GM12878 (cell line): Measurements from ENCODE around the gene ZDHHC1. TPM values are rescaled to one million over a fixed set of nuclear protein-coding genes. Genes with fewer than 3 reads are reported as not detected.

Source experiments
- ATAC-seq: fragments of 200-7000 bp; cut with Tn5 transposase; 3 replicates; pipeline ENCODE4 v1.9.1; 2020; ENCODE audit warnings: mild to moderate bottlenecking, moderate library complexity
- BruUV-seq: library from RNA; stranded (reverse); fragments of 400-500 nt; replicated peaks from 2 replicates; lab custom pipeline; 2021; lab: Mats Ljungman, UMichigan
- CTCF ChIA-PET: fragments of 300-600 bp; sonication (Branson Sonifier 250); formaldehyde crosslinking; extraction: SDS; loops from one replicate; lab custom pipeline; 2021; ENCODE audit warnings: inconsistent platforms; lab: Yijun Ruan, JAX
- POLR2A ChIA-PET: fragments of 350-600 bp; formaldehyde crosslinking; extraction: SDS; loops from one replicate; lab custom pipeline; 2021; ENCODE audit warnings: inconsistent platforms; lab: Charles Lee
- RAD21 ChIA-PET: fragments of 300-600 bp; sonication (Branson Sonifier 250); formaldehyde crosslinking; loops from one replicate; lab custom pipeline; 2023; ENCODE audit warnings: antibody characterized with exemption; ENCODE audit not compliant: unreplicated experiment; lab: Charles Lee
- SMC1A ChIA-PET: fragments of 300-600 bp; sonication (Branson Sonifier 250); formaldehyde crosslinking; loops from one replicate; lab custom pipeline; 2023; ENCODE audit not compliant: unreplicated experiment, uncharacterized antibody; lab: Charles Lee
- DNase-seq: peaks from one replicate; pipeline ENCODE4 v3.0.0-alpha.2; 2011; ENCODE audit warnings: low read depth, low spot score
- FAIRE-seq: peaks from 3 replicates; lab custom pipeline; 2011; peaks lifted over from hg19 to GRCh38; lab: Jason Lieb, UNC
- H2AFZ ChIP-seq: 2 replicates; pipeline ENCODE4 v1.6.0; 2011; ENCODE audit warnings: low read depth, low read length, control low read depth; ENCODE audit not compliant: control insufficient read depth
- H3K27ac ChIP-seq: 2 replicates; pipeline ENCODE4 v1.5.1; 2011; ENCODE audit warnings: control low read depth; ENCODE audit not compliant: control insufficient read depth, insufficient read depth
- H3K27me3 ChIP-seq, 2 experiments: replicated peaks in 1 of 2; 2 replicates each; pipeline versions ENCODE4 v1.6.0 to v1.6.1; 2011; ENCODE audit warnings: low read length in 1 of 2; ENCODE audit not compliant: control insufficient read depth in 2 of 2, insufficient read depth in 2 of 2
- H3K36me3 ChIP-seq, 2 experiments: 2 replicates each; pipeline ENCODE4 v1.5.1; 2011; ENCODE audit warnings: low read length in 1 of 2; ENCODE audit not compliant: control insufficient read depth in 2 of 2, insufficient read depth in 2 of 2
- H3K4me1 ChIP-seq: 2 replicates; pipeline ENCODE4 v1.6.1; 2011; ENCODE audit warnings: mild to moderate bottlenecking, low read length, moderate library complexity, mixed read lengths; ENCODE audit not compliant: control insufficient read depth, insufficient read depth
- H3K4me2 ChIP-seq: 2 replicates; pipeline ENCODE4 v1.6.0; 2011; ENCODE audit warnings: control low read depth; ENCODE audit not compliant: control insufficient read depth, insufficient read depth
- H3K4me3 ChIP-seq: fragments of 200-600 bp; sonication (generic); 2 replicates; pipeline ENCODE4 v1.5.1; 2016
- H3K79me2 ChIP-seq: 2 replicates; pipeline ENCODE4 v1.6.0; 2011; ENCODE audit warnings: low read length; ENCODE audit not compliant: control insufficient read depth, insufficient read depth
- H3K9ac ChIP-seq: 2 replicates; pipeline ENCODE4 v1.8.0; 2011; ENCODE audit warnings: low read length, control low read depth, mixed read lengths; ENCODE audit not compliant: control insufficient read depth, insufficient read depth
- H3K9me3 ChIP-seq: replicated peaks from 3 replicates; pipeline ENCODE4 v1.5.1; 2011; ENCODE audit warnings: mild to moderate bottlenecking, low read length; ENCODE audit not compliant: control insufficient read depth, insufficient read depth
- H4K20me1 ChIP-seq: 2 replicates; pipeline ENCODE4 v1.6.0; 2011; ENCODE audit not compliant: control insufficient read depth, insufficient read depth
- ATF7 ChIP-seq: fragments of 450-650 bp; IDR thresholded peaks from 2 replicates; pipeline ENCODE4 v1.6.1; 2016; ENCODE audit warnings: low read depth, mild to moderate bottlenecking
- BACH1 ChIP-seq: fragments of 450-650 bp; IDR thresholded peaks from 2 replicates; pipeline ENCODE4 v1.6.1; 2017; ENCODE audit warnings: mild to moderate bottlenecking, borderline replicate concordance
- DPF2 ChIP-seq: fragments of 450-650 bp; IDR thresholded peaks from 2 replicates; pipeline ENCODE4 v1.6.1; 2017; ENCODE audit warnings: mild to moderate bottlenecking
- E2F4 ChIP-seq: IDR thresholded peaks from 2 replicates; pipeline ENCODE4 v1.6.1; 2012; ENCODE audit warnings: low read depth, low read length, improper control_type of control experiment
- HCFC1 ChIP-seq: fragments of 150-350 bp; IDR thresholded peaks from 2 replicates; pipeline ENCODE4 v1.6.1; 2014; ENCODE audit warnings: low read length
- HDGF ChIP-seq: fragments of 450-650 bp; IDR thresholded peaks from 2 replicates; pipeline ENCODE4 v1.6.1; 2016; ENCODE audit warnings: antibody characterized with exemption
- MYC ChIP-seq: IDR thresholded peaks from 2 replicates; pipeline ENCODE4 v1.6.1; 2011; ENCODE audit warnings: mild to moderate bottlenecking, low read length, moderate library complexity, inconsistent platforms; ENCODE audit not compliant: insufficient read depth, insufficient replicate concordance, insufficient read length, severe bottlenecking
- NFYB ChIP-seq: IDR thresholded peaks from 2 replicates; pipeline ENCODE4 v1.6.1; 2011; ENCODE audit warnings: low read depth, mild to moderate bottlenecking, low read length, improper control_type of control experiment, moderate library complexity; ENCODE audit not compliant: insufficient read depth
- RAD21 ChIP-seq: IDR thresholded peaks from 2 replicates; pipeline ENCODE4 v1.6.1; 2011; ENCODE audit warnings: mild to moderate bottlenecking, low read depth, low read length, moderate library complexity; ENCODE audit not compliant: insufficient read depth
- SREBF1 ChIP-seq: IDR thresholded peaks from 2 replicates; pipeline ENCODE4 v1.6.1; 2012; ENCODE audit warnings: mild to moderate bottlenecking, low read length
- SREBF2 ChIP-seq: IDR thresholded peaks from 2 replicates; pipeline ENCODE4 v1.6.1; 2012; ENCODE audit warnings: mild to moderate bottlenecking, low read length
- STAT1 ChIP-seq: fragments of 450-650 bp; conservative IDR thresholded peaks from 2 replicates; pipeline ENCODE4 v1.6.1; 2014; ENCODE audit warnings: antibody characterized with exemption, mild to moderate bottlenecking
- TCF3 ChIP-seq: IDR thresholded peaks from 2 replicates; pipeline ENCODE4 v1.6.1; 2012; ENCODE audit warnings: low read depth, mild to moderate bottlenecking, low read length, borderline replicate concordance; ENCODE audit not compliant: insufficient read depth
- ZNF384 ChIP-seq: IDR thresholded peaks from 2 replicates; pipeline ENCODE4 v1.6.1; 2012; ENCODE audit warnings: low read depth, mild to moderate bottlenecking, low read length, improper control_type of control experiment, borderline replicate concordance
- WGBS: methylation state at CpG from one replicate; pipeline ENCODE4 v1.1.6; 2016; ENCODE audit warnings: low lambda C conversion rate; ENCODE audit not compliant: insufficient replicate concordance, insufficient coverage; ENCODE audit errors: missing lambda C conversion rate; 5-methylcytosine and 5-hydroxymethylcytosine counted together
- in situ Hi-C: fragments of 300-500 bp; cut with MboI; formaldehyde crosslinking; loops from 9 replicates; pipeline ENCODE4 v1.14.3; 2018; ENCODE audit warnings: mixed read lengths
- intact Hi-C: fragments of 100-400 bp; cut with micrococcal nuclease; formaldehyde crosslinking; loops from one replicate; pipeline ENCODE4 v1.14.2; 2022; ENCODE audit not compliant: unreplicated experiment
- polyA plus RNA-seq, 11 experiments: library from polyadenylated mRNA; depleted of rRNA in 4 of 11; unstranded in 6 of 11; stranded (reverse) in 5 of 11; fragments of >200 nt; fragmentation: Nextera tagmentation in 4 of 11; fragmentation: Illumina TruSeq in 1 of 11; extraction: Ambion mirVana in 4 of 11; extraction: Trizol in 1 of 11; gene quantifications; 1 replicate in 1 of 11; 2 replicates in 10 of 11; pipeline versions ENCODE4 v1.2.1 to v1.2.3, GENCODE V29; 2011 to 2016; ENCODE audit warnings: inconsistent platforms in 2 of 11, missing spikeins in 2 of 11, low read depth in 1 of 11
- total RNA-seq, 4 experiments: library from RNA; depleted of rRNA in 3 of 4; stranded (reverse); fragments of >200 nt in 3 of 4; fragmentation: Illumina TruSeq in 1 of 4; extraction: Trizol in 1 of 4; gene quantifications; 2 replicates each; pipeline versions ENCODE4 v1.2.1 to v1.2.3, GENCODE V29; 2013 to 2021

The ZDHHC1 gene
- total and polyA plus RNA-seq, 10 of the 15 experiments (the other 5 are each of a cell fraction or from before 2014, with no cell fraction given), result 0.07 to 1.2 (median 0.66) TPM; not detected in 2

- no peak for TF ChIP-seq E2F4
- TF ChIP-seq ZNF384, result no peak
- TF ChIP-seq SREBF2, result no peak
- TF ChIP-seq, all 136 proteins: peak for 0
Observed at GRCh38 chr16:67389911-67390815, 26.1 kb downstream of the ZDHHC1 start (continued).

- no peak for TF ChIP-seq TCF3
- TF ChIP-seq MYC, result no peak
- no peak for TF ChIP-seq ATF7
- no peak for TF ChIP-seq RAD21
- no peak for TF ChIP-seq BACH1
- TF ChIP-seq NFYB, result no peak
- TF ChIP-seq HDGF, result no peak
- TF ChIP-seq SREBF1, result no peak
- no peak for TF ChIP-seq SREBF2
- no peak for TF ChIP-seq HCFC1
- TF ChIP-seq DPF2, result no peak
- no peak for TF ChIP-seq STAT1
- FAIRE-seq (no peak), DNase-seq (no peak), ATAC-seq (no peak)
- WGBS, result 30% methylated on average over 2 of the region's 2 CpGs
- in situ Hi-C loops, result no loop called here
- no peak overlapping the region for H3K27ac ChIP-seq
- no TSS peak for BruUV-seq
- no peaks in the 10 kb centered on the region for H3K79me2 ChIP-seq
- H4K20me1 ChIP-seq, result no peaks in the 10 kb centered on the region
- ChIA-PET CTCF (interaction anchor here (0.7 kb wide), 1 partner anchor 11 kb away, joined by 3 read pairs; no protein-coding TSS in a partner anchor), RAD21 (no interaction called here), SMC1A (no interaction called here), POLR2A (interaction anchor here (0.6 kb wide), 1 partner anchor 172 kb away, joined by 4 read pairs; no protein-coding TSS in a partner anchor)
- no peaks in the 10 kb centered on the region for H3K4me1 ChIP-seq
- intact Hi-C loops, result no loop called here
- no peaks in the 10 kb centered on the region for H3K9me3 ChIP-seq
- H3K4me3 ChIP-seq, result no peak overlapping the region
- H3K36me3 ChIP-seq, result no peaks in the 10 kb centered on the region
- H3K27me3 ChIP-seq, result peaks cover 1 to 7% of the 10 kb centered on the region in 2 experiments; a peak in 3 of 4 replicates
- H3K4me2 ChIP-seq, result no peak overlapping the region
- no peak overlapping the region for H3K9ac ChIP-seq
- H2AFZ ChIP-seq, result no peak overlapping the region
Observed at GRCh38 chr16:67388591-67388990, 27.7 kb downstream of the ZDHHC1 start.
